SKM-1 (cell line): ENCODE results near the gene MECP2.

Experiments
- DNase-seq: peaks from one replicate; lab custom pipeline; 2025; ENCODE audit not compliant: unreplicated experiment; lab: John Stamatoyannopoulos, UW

Gene MECP2

GRCh38 chrX:153972368-153973126 lies 125.0 kb downstream of the MECP2 start, which contains the start of gene TMEM187:
TSS of gene TMEM187 (plus strand) at chrX:153972754. CDS start at chrX:153982063, 9,309 bp downstream.
- peak; percentile 47 for DNase-seq
